ENCODE data around the gene CRELD1. TPM values are rescaled to one million over a fixed set of nuclear protein-coding genes. Genes with fewer than 3 reads are reported as not detected.

Gene CRELD1
- polyA plus RNA-seq, 1 of the 3 experiments (the other 2 are of a cell fraction), result 77.6 TPM

DNA sequence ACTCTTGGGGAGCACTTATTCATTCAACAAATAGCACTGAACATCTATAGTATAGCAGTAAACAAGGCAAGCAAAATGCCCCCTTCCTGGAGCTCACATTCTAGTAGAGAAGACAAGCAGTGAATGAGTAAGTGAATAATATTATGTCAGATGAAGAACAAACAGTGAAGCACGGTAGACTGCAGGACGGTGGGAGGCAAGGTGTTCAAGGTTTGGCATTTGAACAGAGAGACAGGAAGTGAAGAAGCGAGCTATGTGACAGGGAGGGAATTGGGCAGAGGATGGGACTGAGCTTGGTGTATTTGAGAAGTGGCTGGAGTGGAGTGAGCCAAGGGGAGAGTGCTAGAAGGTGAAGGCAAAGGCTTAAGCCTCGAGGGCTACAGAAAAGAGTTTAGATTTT lies 1.4 kb downstream of the CRELD1 start:
- Histone ChIP-seq H3F3A (replicated peaks; ENCODE audit: insufficient read depth) (peaks cover 5% of the 10 kb centered on the region), H3K9ac (0 out of 2 replicates have a peak overlapping the region, but pooled peaks have one; percentile 83), H4K20me1 (ENCODE audit: insufficient read depth) (no peaks in the 10 kb centered on the region), H3K79me2 (ENCODE audit: insufficient read depth) (peaks cover 20% of the 10 kb centered on the region; the same call in 1 of the 2 replicates), H3K9me3 (no peaks in the 10 kb centered on the region), H3K36me3 (replicated peaks in 1 of 2; ENCODE audit: control insufficient read depth in 1 of 2, insufficient read depth in 2 of 2, low read length in 1 of 2) (peaks cover 9 to 19% of the 10 kb centered on the region in 2 experiments), H3K4me3 (ENCODE audit: low read depth in 2 of 2, low read length in 1 of 2) (peak overlapping the region; percentile 75 to 83), H3K9me2 (no peaks in the 10 kb centered on the region), H3K4me1 (ENCODE audit: control insufficient read depth in 1 of 2, insufficient read depth in 2 of 2, low read depth in 1 of 2, low read length in 1 of 2) (peaks cover 12 to 19% of the 10 kb centered on the region in 2 experiments), H2AFZ (ENCODE audit: low read depth) (no peak overlapping the region), H3K27me3 (ENCODE audit: insufficient read depth) (no peaks in the 10 kb centered on the region), H3K27ac (ENCODE audit: low read depth in 2 of 2, low read length in 1 of 2) (no peak overlapping the region), H3K4me2 (peak overlapping the region; percentile 92)
- POLR2A ChIA-PET, result interaction anchor here (3.8 kb wide), 1 partner anchor 10 kb away, joined by 58 read pairs; no protein-coding TSS in a partner anchor
- WGBS (ENCODE audit: low lambda C conversion rate), result 61% methylated on average over 4 of the region's 4 CpGs
- DNase-seq, result no peak
- TF ChIP-seq, protein P1, sequence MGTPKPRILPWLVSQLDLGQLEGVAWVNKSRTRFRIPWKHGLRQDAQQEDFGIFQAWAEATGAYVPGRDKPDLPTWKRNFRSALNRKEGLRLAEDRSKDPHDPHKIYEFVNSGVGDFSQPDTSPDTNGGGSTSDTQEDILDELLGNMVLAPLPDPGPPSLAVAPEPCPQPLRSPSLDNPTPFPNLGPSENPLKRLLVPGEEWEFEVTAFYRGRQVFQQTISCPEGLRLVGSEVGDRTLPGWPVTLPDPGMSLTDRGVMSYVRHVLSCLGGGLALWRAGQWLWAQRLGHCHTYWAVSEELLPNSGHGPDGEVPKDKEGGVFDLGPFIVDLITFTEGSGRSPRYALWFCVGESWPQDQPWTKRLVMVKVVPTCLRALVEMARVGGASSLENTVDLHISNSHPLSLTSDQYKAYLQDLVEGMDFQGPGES (IDR thresholded peaks at IDR 0.05; ENCODE audit: low read depth, low read length), result no peak
- TF ChIP-seq, protein P2, sequence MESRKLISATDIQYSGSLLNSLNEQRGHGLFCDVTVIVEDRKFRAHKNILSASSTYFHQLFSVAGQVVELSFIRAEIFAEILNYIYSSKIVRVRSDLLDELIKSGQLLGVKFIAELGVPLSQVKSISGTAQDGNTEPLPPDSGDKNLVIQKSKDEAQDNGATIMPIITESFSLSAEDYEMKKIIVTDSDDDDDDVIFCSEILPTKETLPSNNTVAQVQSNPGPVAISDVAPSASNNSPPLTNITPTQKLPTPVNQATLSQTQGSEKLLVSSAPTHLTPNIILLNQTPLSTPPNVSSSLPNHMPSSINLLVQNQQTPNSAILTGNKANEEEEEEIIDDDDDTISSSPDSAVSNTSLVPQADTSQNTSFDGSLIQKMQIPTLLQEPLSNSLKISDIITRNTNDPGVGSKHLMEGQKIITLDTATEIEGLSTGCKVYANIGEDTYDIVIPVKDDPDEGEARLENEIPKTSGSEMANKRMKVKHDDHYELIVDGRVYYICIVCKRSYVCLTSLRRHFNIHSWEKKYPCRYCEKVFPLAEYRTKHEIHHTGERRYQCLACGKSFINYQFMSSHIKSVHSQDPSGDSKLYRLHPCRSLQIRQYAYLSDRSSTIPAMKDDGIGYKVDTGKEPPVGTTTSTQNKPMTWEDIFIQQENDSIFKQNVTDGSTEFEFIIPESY (IDR thresholded peaks at IDR 0.05; ENCODE audit: borderline replicate concordance, low read depth), result no peak
- no peak for TF ChIP-seq YY1 (IDR thresholded peaks at IDR 0.05; ENCODE audit: low read depth)
- TF ChIP-seq TAF1 (IDR thresholded peaks at IDR 0.05; ENCODE audit: borderline replicate concordance, low read depth, low read length), result no peak
- TF ChIP-seq SIN3A (IDR thresholded peaks at IDR 0.05; ENCODE audit: borderline replicate concordance, low read depth, low read length), result no peak
- no peak for TF ChIP-seq POLR2AphosphoS5 (IDR thresholded peaks at IDR 0.05; ENCODE audit: low read depth, low read length)
- no peak for TF ChIP-seq RXRA (IDR thresholded peaks at IDR 0.05; ENCODE audit: borderline replicate concordance, low read depth)
- TF ChIP-seq, protein P3, sequence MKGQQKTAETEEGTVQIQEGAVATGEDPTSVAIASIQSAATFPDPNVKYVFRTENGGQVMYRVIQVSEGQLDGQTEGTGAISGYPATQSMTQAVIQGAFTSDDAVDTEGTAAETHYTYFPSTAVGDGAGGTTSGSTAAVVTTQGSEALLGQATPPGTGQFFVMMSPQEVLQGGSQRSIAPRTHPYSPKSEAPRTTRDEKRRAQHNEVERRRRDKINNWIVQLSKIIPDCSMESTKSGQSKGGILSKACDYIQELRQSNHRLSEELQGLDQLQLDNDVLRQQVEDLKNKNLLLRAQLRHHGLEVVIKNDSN (IDR thresholded peaks at IDR 0.05; ENCODE audit: borderline replicate concordance, low read depth), result no peak
- no peak for TF ChIP-seq JUND (IDR thresholded peaks at IDR 0.05)
- no peak for TF ChIP-seq FOXJ3 (CRISPR knock-in tag; IDR thresholded peaks at IDR 0.05)
- TF ChIP-seq, protein P4, sequence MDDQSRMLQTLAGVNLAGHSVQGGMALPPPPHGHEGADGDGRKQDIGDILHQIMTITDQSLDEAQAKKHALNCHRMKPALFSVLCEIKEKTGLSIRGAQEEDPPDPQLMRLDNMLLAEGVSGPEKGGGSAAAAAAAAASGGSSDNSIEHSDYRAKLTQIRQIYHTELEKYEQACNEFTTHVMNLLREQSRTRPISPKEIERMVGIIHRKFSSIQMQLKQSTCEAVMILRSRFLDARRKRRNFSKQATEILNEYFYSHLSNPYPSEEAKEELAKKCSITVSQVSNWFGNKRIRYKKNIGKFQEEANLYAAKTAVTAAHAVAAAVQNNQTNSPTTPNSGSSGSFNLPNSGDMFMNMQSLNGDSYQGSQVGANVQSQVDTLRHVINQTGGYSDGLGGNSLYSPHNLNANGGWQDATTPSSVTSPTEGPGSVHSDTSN (IDR thresholded peaks at IDR 0.05), result no peak
- no peak for TF ChIP-seq RCOR1 (IDR thresholded peaks at IDR 0.05; ENCODE audit: low read length)
- TF ChIP-seq GATA2 (CRISPR knock-in tag; IDR thresholded peaks at IDR 0.05), result no peak
- CTCF ChIA-PET, result interaction anchor here (0.8 to 5.5 kb wide), 2 partner anchors 12 to 14 kb away, joined by 3 to 38 read pairs; no protein-coding TSS in a partner anchor
